GM21576 (cell line): ENCODE data around the gene RPS24.
"Not testable (repeated sequence)": the region's sequence is repeated elsewhere in the genome, so short reads cannot be mapped to it uniquely, and the experiment has no call there.

Experiments used
- ATAC-seq: cut with Tn5 transposase; IDR thresholded peaks from one replicate; pipeline ENCODE4 v1.9.1; 2021; ENCODE audit warnings: mild to moderate bottlenecking, moderate library complexity; ENCODE audit not compliant: unreplicated experiment

Gene RPS24

GRCh38 chr10:78047314-78047891, 13.7 kb downstream of the RPS24 start:
- peak; percentile 62 for ATAC-seq

GRCh38 chr10:78049851-78050250, 16.2 kb downstream of the RPS24 start:
- no peak for ATAC-seq

GRCh38 chr10:78053211-78053868, 19.7 kb downstream of the RPS24 start:
- no peak for ATAC-seq

GRCh38 chr10:78058562-78058961, 24.9 kb downstream of the RPS24 start:
- ATAC-seq = no peak

- no peak for ATAC-seq
These were observed 26.4 kb downstream of the RPS24 start for GRCh38 chr10:78059906-78060702.

- ATAC-seq = no peak
These were observed 28.6 kb downstream of the RPS24 start for GRCh38 chr10:78062296-78062695.

- no peak for ATAC-seq
These were observed 29.6 kb downstream of the RPS24 start for GRCh38 chr10:78063236-78063635.

- ATAC-seq = not testable (repeated sequence)
These were observed 31.3 kb downstream of the RPS24 start for GRCh38 chr10:78064919-78065318.

- no peak for ATAC-seq
These were observed 31.9 kb downstream of the RPS24 start for GRCh38 chr10:78065611-78066010.

GRCh38 chr10:78066012-78066411, 32.3 kb downstream of the RPS24 start:
- no peak for ATAC-seq

- no peak for ATAC-seq
These were observed 33.2 kb downstream of the RPS24 start for GRCh38 chr10:78066728-78067430.

- ATAC-seq = no peak
These were observed 35.5 kb downstream of the RPS24 start for GRCh38 chr10:78069151-78069550.

- not testable (repeated sequence) for ATAC-seq
These were observed 36.4 kb downstream of the RPS24 start for GRCh38 chr10:78070064-78070463.

GRCh38 chr10:78070726-78071125, 37.1 kb downstream of the RPS24 start:
- no peak for ATAC-seq

- no peak for ATAC-seq
These were observed 37.6 kb downstream of the RPS24 start for GRCh38 chr10:78071140-78071856.

- ATAC-seq = no peak
These were observed 38.2 kb downstream of the RPS24 start for GRCh38 chr10:78071857-78072179.

- ATAC-seq = no peak
These were observed 38.8 kb downstream of the RPS24 start for GRCh38 chr10:78072504-78072903.

- ATAC-seq = not testable (repeated sequence)
These were observed 42.1 kb downstream of the RPS24 start for GRCh38 chr10:78075806-78076205.

- no peak for ATAC-seq
These were observed 45.1 kb downstream of the RPS24 start for GRCh38 chr10:78078539-78079330.

- no peak for ATAC-seq
These were observed 45.7 kb downstream of the RPS24 start for GRCh38 chr10:78079411-78079810.
